H1 (cell line): ENCODE data around the gene DDAH2. TPM values are rescaled to one million over a fixed set of nuclear protein-coding genes. Genes with fewer than 3 reads are reported as not detected.

Experiments used
- BACH1 ChIP-seq: IDR thresholded peaks from 2 replicates; pipeline ENCODE4 v1.6.1; 2012; ENCODE audit warnings: low read length, improper control_type of control experiment
- CHD7 ChIP-seq: fragments of 300-600 bp; sonication (generic); IDR thresholded peaks from 2 replicates; pipeline ENCODE4 v1.7.1; 2012; ENCODE audit warnings: low read length, moderate library complexity, mild to moderate bottlenecking, inconsistent platforms; ENCODE audit not compliant: insufficient replicate concordance
- EP300 ChIP-seq, 2 experiments: IDR thresholded peaks; 1 replicate in 1 of 2; 2 replicates in 1 of 2; pipeline ENCODE4 v1.6.1; 2011 to 2012; ENCODE audit warnings: low read depth in 2 of 2, low read length in 2 of 2, mild to moderate bottlenecking in 2 of 2, borderline replicate concordance in 1 of 2, inconsistent platforms in 1 of 2, moderate library complexity in 1 of 2
- GTF2F1 ChIP-seq: IDR thresholded peaks from 2 replicates; pipeline ENCODE4 v1.6.1; 2012; ENCODE audit warnings: low read depth, low read length, improper control_type of control experiment, borderline replicate concordance
- HDAC2 ChIP-seq, 2 experiments: fragments of 300-600 bp in 1 of 2; sonication (generic) in 1 of 2; IDR thresholded peaks; 2 replicates each; pipeline ENCODE4 v1.6.1; 2011 to 2012; ENCODE audit warnings: low read depth in 2 of 2, low read length in 2 of 2, mild to moderate bottlenecking in 2 of 2, moderate library complexity in 2 of 2, borderline replicate concordance in 1 of 2, inconsistent platforms in 1 of 2
- KDM1A ChIP-seq: fragments of 200-600, 300-600 bp; sonication (generic); IDR thresholded peaks from 2 replicates; pipeline ENCODE4 v1.7.1; 2016; ENCODE audit warnings: mild to moderate bottlenecking, low read length, borderline replicate concordance
- MAFK ChIP-seq: IDR thresholded peaks from 2 replicates; pipeline ENCODE4 v1.6.1; 2012; ENCODE audit warnings: low read depth, mild to moderate bottlenecking, improper control_type of control experiment, low read length
- NRF1 ChIP-seq: IDR thresholded peaks from 2 replicates; pipeline ENCODE4 v1.6.1; 2011; ENCODE audit warnings: mild to moderate bottlenecking, low read depth, low read length, improper control_type of control experiment
- POU5F1 ChIP-seq: IDR thresholded peaks from 2 replicates; pipeline ENCODE4 v1.6.1; 2011; ENCODE audit warnings: low read depth, mild to moderate bottlenecking, low read length, moderate library complexity
- SP2 ChIP-seq: IDR thresholded peaks from 2 replicates; pipeline ENCODE4 v1.6.1; 2012; ENCODE audit warnings: mild to moderate bottlenecking, low read length, inconsistent platforms
- TEAD4 ChIP-seq: IDR thresholded peaks from 2 replicates; pipeline ENCODE4 v1.6.1; 2012; ENCODE audit warnings: low read depth, low read length, inconsistent platforms, mixed read lengths
- polyA plus RNA-seq, 7 experiments: library from polyadenylated mRNA; depleted of rRNA in 3 of 7; stranded (reverse) in 5 of 7; unstranded in 2 of 7; fragments of >200 nt in 5 of 7; fragments of 200-250 nt in 2 of 7; gene quantifications; 1 replicate in 5 of 7; 2 replicates in 1 of 7; 4 replicates in 1 of 7; pipeline versions ENCODE4 v1.2.1 to v1.2.3, GENCODE V29; 2011 to 2013; ENCODE audit warnings: missing spikeins in 2 of 7, mixed read lengths in 2 of 7
- total RNA-seq: library from RNA; stranded (reverse); fragmentation: NEBNext Ultra II Directional; extraction: Animal tissue kit (Norgen Biotek cat#: 25700); gene quantifications from 2 replicates; pipeline ENCODE4 v1.2.1, GENCODE V29; 2021

The DDAH2 gene
- total and polyA plus RNA-seq, 2 of the 8 experiments (the other 6 are each of a cell fraction or from before 2014, with no cell fraction given) = 53.3 to 73.5 TPM

DNA sequence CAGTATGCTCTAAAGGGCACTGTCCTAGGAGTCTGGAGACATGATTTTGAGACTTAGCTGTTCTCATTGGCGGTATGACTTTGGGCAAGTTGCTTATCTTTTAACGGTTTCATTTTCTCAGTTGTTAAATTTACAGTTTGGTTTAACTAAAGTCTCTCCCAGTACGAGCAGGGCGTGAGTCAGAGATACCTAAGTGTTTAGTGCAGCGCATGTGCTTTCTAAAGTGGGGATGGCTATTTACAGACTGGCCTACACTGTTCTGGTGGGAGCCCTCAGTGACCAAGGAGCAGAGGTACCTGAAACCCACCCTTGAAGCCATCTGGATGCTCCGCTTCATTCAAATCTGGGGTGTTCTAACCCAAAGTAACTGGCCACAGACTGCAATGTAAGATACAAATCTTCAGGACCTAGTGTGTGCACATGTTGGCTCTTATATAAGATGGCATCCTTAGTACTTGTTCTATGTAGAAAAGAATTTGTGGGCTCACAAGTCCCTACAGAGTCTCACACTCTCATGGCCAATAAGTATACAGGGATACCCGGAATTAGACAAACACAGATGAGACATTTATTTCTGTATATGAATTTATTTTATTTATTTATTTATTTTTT, 21.4 kb upstream of the DDAH2 start (continued):
- TF ChIP-seq CHD7 (no peak), TEAD4 (no peak), GTF2F1 (no peak), BACH1 (no peak), HDAC2 (IDR thresholded peaks at IDR 0.05; ENCODE audit: borderline replicate concordance in 1 of 2, low read depth in 2 of 2, low read length in 2 of 2) (no peak), KDM1A (no peak), NRF1 (no peak), POU5F1 (no peak), EP300 (IDR thresholded peaks at IDR 0.05; ENCODE audit: borderline replicate concordance in 1 of 2, low read depth in 2 of 2, low read length in 2 of 2) (no peak), SP2 (no peak), MAFK (no peak)
